GM21515 (cell line): ENCODE measurements around the gene CABP7.

Experiments
- ATAC-seq: cut with Tn5 transposase; IDR thresholded peaks from one replicate; pipeline ENCODE4 v1.9.1; 2021; ENCODE audit not compliant: unreplicated experiment

Gene CABP7

DNA sequence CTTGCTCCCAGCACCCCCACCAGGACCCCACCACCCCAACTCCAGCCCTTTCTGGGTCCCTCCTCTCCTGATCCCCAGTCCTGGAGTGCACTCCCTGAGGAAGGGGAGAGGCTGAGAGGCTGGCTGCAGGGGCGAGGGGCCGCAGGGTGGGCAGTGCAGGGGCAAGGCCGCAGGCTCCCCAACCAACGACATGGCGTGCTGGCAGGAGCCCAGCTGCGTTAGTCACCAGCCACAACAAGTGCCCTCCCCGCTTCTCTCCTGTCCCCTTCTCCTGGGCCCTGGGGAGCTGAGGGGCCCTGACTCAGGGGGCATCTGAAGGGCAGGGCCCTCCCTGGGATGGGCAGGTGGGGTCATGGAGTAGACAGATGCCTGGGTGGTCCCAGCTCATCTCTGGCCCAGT lies 2.3 kb downstream of the CABP7 start:
- no peak for ATAC-seq

DNA sequence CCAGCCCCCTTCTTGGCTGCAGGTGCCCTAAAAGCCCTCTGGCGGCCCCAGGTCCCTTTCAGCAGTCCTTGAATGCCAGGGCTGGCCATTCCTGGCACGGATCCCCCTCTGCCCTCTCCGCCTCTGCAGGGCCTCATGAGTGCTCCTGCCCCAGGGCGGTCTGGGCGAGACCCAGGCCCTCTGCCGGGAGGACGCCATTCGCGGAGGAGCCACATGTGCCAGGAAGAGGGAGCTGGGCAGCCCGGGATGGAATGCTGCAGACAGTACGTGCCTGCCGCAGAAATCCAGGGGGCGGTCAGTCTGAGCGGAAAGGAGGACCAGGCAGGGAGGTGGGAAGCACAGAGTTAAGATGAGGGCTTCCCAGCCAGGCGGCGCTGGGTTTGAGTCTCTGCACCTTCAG lies 2.8 kb downstream of the CABP7 start:
- ATAC-seq = no peak

DNA sequence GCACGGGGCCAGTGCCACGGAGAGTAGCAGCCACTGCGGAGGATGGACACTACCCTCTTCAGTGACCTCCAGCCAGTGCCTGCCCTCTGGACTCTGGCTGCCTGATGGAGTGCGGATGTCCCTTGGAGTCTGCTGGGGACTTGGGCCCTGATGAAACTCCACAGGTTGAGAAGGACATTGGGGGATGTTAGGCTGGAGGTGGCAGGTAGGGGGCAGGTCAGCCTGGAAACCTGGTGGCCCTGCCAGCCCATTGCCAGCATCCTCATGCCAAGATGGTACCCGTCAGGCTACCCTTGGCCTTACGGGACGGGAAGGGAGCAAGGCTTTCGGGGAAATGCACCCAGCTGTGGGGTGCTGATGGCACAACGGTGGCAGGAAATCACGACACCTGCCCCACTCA lies 4.0 kb downstream of the CABP7 start:
- no peak for ATAC-seq

DNA sequence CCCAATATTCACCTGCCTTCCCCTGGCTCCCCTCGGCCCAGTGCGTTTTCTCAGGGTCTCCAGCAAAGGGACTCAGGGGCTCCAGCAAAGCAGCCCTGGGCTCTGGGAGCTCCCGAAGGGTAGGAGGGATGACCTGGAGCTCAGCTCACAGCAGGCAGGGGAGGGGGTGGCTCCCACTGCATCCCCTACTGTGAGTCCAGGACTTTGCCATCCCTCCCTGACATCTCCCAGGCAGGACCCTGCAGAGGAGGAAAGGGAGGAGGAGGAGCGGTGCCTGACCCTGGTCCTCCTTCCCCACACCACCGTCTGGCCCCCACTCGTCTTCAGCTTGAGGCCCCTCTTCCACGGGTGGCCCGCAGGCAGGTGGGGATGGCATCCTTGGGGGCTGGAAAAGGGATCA lies 5.0 kb downstream of the CABP7 start:
- no peak for ATAC-seq

DNA sequence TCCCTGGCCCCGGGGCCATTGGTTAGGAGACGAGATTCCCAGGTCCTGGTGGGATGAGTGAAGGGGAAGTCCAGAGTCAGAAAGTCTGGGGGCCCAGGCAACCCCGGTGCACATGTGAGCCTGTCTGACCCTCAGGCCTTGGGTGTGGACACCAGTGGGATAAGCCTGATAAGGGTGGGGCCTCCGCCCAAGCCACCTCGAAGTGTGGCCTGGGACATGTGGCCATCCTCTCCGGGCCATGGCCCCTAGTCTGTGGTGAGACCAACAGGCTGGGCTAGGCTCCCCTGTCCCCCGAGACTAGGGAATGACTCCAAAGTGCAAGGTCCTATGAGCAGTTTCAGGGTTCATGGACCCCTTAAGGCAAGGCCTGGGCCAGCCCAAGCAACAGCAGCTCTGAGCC lies 6.3 kb downstream of the CABP7 start:
- no peak for ATAC-seq

DNA sequence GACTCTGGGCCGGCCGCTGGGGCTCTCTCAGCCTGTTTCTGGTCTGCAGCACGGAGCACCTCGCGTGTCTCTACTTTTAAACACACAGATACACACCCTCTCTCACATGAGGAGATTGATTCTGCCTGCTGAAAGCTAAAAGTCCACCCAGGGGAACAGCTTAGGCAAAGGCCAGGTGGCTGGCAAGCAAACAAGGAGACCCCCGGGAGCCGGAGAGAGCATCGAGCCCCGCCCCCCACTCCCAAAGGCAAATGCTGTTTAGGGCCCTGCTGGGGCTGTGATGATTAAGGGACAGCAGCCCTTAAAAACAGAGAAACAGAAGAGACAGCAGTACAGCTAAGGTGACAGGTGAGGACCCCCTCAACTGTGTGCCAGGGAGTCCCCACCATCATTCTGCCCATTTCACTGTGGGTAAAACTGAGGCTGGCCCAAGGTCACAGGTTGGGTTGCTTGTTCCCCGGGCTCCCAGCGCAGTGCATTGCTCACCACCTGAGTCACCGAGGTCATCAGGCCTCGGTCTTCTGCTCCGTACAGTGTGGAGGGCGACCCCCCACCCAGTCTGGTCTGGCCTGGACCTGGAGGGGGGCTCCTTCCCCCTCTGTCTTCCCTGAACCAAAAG lies 6.8 kb downstream of the CABP7 start:
- no peak for ATAC-seq

DNA sequence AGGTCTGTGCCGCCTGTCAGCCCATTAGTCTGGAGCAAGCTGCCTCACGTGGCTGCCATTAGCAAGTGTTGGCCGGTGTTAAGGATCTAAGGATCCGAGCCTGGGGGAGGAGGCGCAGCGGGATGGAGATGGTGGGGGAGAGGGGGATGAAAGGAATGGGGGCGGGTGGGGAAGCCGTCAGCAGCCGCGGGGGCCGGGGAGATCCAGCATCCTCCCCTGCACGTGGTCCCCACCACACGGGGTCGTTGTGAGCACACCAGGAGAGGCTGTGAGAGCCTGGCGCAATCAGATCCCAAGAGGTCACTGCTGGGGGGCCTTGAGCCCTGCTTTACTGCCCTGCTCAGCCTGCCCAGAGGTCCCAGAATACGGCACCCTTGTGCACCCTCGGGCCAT lies 7.3 kb downstream of the CABP7 start:
- ATAC-seq = no peak

DNA sequence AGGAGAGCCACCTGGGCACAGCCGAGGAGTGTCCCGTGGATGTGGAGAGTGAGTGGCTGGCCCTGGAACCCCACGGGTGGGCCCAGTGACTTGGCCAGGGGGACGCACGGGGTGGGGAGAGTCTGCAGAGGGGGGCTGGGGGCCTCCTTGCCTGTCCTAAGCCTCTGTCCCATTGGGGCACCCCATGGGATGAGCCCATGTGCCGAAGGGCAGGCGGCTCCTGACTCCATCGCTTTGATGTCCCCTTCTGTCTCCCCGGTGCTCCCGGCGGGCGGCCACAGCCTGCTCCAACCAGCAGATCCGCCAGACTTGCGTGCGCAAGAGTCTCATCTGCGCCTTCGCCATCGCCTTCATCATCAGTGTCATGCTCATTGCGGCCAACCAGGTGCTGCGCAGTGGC lies 9.4 kb downstream of the CABP7 start:
- no peak for ATAC-seq

DNA sequence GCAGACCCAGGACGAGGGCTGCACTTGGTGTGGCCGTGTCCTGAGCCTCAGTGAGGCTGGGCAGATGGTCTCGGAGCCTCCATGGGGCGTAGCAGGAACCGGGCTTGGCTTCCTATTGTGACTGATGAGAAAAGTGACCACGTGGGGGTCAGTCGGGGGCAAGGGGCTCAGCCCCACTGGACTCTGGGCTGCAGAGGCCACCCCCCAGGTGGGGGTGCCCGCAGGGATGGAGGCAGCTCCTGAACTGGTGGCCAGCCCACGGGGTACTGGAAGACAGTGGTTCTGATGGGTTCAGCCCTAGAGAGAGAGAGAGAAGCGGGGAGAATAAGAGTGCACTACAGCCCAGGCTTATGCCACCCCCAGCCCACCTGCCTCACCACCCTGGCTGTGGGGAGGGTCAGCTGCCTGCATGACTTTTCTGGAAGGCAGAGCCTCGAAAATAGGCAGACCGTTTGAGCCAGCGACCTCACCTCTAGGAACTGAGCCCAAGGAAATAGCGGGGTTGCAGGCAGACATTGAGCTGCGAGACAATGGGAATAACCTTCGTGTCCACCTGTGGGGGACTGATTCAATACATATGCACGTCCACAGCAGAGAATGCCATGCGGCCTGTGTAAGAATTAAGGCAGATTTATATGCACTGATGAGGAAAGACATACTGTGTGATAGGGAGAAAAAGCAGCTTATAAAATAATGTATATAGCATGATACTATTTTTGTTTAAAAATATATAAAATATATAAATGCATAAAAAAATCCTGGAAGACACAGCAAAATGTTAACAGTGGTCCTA lies 11.5 kb downstream of the CABP7 start:
- ATAC-seq = no peak

DNA sequence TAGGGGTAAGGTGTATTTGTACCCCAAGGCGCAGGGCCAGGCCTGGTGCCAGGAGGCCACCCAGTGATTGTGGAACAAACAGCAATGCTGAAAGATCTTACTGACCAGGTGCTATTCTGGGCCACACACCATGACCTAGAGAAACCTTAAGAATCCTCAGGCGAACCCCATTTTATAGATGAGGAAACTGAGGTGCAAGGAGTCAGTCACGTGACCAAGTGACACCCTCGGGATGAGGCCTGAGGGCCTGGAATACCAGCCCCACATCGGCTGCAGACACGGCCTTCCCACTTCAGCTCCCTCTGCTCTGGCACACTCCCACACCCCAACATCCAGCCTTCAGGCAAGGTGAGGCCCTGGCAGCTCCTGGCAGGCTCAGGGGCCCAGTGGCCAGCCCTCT lies 13.1 kb downstream of the CABP7 start:
- ATAC-seq = no peak

DNA sequence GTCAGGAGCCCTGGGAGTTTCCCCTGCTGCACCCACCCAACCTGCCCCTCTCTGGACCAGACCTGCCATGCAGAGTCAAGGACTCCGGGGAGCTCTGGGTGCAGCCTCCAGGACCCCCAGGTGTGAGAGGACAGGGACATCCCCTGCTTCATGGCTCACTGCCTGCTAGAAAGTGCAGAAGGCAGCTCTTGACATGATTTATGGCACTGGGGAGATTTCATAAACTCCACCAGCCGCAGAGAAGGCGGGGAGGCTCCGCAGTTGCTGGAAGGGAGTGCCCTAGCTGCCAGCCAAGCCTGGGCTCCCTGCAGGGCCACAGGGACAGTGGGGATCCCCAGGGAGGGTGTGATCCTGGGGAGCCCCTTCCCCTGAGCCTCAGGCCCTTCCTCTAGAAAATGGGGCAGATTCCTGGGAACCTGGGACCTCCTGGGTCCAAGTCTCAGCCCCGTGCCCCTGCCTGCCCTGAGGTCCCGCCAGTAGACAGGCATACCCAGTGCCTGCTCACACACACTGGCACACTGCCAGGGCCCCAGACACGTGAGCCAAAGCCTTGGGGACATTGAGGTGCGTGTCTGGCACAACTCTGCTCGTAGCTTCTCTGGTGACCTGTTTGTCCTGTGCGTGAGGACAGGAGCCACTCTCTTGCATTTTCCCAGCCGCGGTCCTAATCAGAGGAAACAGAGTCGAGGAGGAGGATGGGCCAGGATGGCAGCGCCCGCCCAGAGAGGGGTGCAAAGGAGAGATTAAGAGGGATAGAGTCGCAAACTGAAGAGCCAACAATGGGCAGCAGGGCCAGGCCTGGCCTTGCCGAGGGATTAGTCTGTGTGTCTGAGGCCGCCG lies 13.8 kb downstream of the CABP7 start:
- ATAC-seq = no peak

DNA sequence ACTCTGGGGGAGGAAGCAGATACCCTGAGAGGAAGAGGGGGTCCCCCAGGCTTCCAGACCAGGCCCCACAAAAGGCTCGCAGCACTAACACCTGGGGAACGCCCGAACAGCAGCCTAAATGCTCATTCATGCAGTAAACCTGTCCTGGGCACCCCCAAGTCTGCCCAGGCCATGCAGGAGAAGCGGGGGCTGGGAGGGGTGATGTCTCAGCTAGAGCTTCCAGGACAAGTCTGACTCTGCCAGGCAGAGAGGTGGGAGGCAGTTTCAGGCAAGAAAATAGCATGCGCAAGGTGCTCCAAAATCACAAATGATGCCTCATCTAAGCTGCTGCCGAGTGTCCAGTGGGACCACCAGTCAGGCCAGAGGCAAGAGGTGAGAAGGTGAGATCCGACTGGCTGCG lies 14.6 kb downstream of the CABP7 start:
- no peak for ATAC-seq

DNA sequence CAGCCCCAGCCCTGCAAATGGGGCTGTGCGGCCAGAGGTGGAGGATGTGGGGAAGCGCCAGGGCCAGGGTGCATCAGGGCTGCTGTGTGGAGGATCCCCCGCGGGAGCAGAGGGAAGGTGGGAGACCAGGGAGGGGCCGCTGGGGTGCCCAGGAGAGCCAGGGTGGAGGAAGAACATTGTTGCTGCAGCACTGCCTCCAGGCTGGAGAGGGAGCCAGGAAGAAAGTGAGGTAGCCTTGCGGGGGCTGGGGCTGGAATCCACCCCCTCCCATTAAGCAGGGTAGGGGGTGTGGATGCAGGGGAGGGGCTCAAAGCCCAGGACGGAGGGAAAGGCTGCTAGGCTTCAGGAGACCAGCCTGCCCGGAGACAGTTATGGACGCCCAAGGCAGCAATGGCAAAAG lies 15.0 kb downstream of the CABP7 start:
- no peak for ATAC-seq

DNA sequence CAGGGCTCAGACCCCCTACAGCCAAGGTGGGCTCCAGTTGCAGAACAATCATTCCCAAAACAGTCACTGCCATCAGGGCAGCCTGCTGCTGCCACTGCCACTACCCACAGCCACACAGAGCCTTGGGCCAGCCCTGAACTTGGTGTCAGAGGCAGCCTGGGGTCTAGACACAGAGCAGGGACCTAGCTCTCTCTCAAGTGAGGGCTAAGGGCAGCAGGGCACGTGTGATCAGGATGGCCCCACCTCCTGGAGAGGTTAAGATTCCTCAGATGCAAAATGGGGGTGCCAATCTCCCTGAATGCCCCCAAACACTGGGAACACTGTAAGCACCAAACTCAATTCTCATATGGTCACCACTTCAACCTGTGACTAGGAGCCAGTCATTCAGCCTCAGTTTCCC lies 15.6 kb downstream of the CABP7 start:
- no peak for ATAC-seq

DNA sequence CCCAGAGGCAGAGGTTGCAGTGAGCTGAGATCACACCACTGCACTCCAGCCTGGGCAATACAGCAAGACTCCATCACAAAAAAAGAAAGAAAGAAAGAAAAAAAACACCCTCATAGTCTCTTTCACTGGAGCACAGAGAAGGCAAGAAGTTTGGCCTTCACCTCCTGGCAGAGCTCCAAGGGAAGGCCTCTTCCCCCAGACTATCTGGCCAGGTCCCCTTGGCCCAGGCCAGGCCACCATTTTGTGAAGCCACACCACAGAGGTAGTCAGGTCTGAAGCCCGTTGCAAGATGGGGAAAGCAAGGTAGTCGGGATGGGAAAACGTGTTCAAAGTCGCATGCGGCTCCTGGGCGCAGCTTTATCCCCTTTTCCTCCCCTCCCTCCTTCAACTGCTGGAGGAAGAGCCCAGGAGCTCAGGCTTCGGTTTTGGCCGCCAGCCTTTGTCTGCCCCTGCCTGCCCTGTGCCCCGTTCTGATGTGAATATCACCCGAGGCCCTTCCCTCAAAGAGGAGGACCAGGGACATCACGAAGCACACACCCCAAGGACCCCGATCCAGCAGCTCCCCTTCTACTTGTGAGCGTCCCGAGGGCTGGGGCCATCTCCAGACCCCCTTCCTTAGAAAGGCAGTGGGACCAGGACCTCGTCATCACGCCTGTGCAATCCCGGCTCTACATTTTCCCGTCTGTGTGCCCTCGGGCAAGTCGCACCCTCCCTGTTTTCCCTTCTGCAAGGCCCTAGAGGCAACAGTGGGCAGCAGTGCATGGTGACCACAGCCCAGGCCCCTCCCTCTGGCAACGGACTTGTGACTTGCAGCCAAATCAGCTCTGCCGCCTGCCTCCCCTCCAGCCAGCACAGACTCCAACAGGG lies 17.7 kb downstream of the CABP7 start:
- no peak for ATAC-seq

DNA sequence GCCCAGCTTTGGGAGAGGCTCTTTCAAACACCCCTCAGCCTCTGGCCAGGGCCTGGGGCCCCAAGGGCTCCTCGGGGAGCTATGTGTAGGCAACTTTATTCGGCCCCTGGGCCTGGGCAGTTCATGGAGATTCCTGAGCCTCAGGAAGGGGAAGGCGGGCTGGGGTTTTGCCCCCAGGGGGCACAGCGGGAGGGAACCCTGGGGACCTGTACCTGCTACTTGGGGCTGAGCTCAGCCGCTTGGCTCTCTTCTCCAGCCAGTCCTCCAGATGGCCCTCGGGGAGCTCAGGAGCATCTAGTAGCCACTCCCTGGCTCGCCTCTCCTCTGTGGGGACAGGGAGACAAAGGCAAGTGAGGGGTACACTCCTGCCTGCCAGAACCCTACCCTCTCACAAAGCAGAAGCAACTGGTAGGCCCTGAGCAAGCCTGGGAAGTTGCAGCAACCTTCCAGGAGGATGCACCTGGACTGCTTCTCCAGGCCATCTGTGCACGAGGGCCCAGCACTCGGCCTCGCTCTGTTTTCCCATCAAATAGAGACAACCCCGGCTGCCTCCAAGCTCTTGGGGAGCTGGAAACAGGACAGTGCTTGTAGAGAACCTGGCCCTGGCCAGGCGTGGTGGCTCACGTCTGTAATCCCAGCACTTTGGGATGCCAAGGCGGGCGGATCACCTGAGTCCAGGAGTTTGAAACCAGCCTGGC lies 18.5 kb downstream of the CABP7 start:
- no peak for ATAC-seq

DNA sequence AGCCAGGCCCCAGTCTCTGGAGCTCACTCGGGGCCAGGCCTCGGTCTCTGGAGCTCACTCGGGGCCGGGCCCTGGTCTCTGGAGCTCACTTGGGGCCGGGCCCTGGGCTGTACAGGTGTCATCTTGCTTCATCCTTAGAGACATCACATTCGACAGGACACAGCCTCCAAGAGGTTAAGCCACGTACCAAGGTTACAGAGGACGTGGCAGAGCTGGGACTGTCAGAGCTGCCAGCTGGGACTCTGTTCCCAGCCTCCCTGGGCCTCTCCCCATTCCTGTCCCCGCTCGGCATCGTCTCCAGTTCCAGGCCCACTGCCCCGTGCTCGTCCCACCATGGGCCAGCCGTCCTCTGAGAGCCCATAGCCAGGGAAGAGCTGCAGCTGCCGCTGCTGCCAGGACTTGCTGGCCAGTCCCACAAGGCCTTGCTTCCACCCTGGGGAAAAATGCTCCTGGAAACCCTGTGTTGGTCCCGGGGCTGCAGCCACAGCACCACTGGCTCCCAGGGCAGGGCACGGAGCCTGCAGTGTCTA lies 19.6 kb downstream of the CABP7 start:
- ATAC-seq = no peak

DNA sequence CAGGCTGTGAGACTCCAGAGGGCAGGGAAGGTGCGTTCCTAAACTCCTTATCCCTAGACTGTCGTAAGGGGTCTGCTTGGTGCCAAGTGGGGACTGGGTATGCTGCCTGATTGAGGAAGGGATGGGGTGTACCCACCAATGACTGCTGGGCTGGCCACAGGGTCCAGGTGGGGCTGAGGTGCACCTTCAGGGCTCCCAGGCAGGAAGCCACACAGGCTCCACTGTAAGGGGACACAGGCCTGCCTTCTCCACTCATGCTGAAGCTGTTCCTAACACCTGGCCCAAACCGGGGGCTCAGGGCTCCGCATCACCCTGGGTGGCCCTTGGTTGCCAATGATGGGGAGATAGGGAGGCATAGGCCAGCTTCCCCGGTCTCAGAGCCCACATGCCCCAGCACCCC lies 20.4 kb downstream of the CABP7 start:
- no peak for ATAC-seq

DNA sequence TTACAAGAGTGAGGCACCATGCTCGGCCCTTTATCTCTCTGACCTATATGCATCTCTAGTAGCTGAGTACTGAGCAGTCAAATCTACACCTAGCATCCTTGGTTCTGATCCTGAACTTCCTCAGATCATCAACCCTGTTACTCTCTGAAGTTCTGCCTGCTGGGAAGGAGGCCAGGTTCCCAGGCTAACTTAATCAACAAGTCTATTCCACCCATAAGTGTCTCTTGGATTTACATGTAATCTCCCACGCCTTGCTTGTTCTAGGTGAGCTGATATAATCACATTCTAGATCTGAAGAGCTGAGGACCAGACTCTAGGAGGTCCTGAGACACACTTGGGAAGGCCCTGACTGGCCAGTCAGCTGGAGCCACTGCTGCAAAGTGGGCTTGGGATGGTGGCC lies 22.1 kb downstream of the CABP7 start:
- ATAC-seq = no peak

DNA sequence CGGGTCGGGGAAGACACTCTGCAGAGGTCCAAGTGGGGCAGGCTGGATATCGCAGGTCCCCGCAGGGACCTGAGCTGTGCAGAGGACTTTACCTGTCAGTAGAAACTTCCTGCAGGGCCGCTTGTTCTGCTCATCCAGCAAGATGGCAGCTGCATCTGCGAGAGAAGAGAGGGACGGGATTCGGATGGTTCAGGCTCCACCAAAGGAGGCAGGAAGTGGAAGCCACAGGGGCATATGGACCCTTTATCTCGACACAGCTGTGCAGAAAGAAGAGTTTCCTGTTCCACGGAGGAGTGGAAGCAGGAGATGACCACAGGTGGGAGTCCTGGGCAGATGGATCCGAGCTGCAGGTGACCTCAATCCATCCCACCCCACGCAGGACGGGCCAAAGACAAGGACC lies 22.5 kb downstream of the CABP7 start:
- no peak for ATAC-seq
